Measurements from ENCODE around the gene UGP2.

DNA sequence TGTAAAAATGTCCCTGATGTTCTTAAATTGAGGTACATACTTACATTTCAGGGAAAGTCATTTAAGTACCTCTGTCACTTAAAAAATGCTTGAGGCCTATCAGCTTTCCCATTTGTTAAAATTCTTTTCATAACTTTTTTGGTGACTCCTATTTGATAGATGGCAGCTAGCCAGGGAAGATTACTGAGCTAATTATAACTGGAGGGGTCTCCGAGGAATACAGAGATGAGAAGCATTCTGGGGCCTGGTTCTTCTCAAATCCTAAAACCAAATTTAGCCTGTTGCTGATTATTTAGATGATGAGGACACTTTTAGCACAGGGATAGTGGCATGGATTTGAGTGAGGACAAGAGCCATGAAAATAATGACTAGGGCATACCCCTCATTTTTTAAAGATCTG, 4.8 kb downstream of the UGP2 start:
- TF ChIP-seq, protein P1, sequence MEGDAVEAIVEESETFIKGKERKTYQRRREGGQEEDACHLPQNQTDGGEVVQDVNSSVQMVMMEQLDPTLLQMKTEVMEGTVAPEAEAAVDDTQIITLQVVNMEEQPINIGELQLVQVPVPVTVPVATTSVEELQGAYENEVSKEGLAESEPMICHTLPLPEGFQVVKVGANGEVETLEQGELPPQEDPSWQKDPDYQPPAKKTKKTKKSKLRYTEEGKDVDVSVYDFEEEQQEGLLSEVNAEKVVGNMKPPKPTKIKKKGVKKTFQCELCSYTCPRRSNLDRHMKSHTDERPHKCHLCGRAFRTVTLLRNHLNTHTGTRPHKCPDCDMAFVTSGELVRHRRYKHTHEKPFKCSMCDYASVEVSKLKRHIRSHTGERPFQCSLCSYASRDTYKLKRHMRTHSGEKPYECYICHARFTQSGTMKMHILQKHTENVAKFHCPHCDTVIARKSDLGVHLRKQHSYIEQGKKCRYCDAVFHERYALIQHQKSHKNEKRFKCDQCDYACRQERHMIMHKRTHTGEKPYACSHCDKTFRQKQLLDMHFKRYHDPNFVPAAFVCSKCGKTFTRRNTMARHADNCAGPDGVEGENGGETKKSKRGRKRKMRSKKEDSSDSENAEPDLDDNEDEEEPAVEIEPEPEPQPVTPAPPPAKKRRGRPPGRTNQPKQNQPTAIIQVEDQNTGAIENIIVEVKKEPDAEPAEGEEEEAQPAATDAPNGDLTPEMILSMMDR (IDR thresholded peaks at IDR 0.05): no peak
- TF ChIP-seq POLR2A (IDR thresholded peaks at IDR 0.05): no peak

All from suprapubic skin (tissue), 3 donors.